ENCODE results near the gene CGRRF1.

Gene CGRRF1

DNA sequence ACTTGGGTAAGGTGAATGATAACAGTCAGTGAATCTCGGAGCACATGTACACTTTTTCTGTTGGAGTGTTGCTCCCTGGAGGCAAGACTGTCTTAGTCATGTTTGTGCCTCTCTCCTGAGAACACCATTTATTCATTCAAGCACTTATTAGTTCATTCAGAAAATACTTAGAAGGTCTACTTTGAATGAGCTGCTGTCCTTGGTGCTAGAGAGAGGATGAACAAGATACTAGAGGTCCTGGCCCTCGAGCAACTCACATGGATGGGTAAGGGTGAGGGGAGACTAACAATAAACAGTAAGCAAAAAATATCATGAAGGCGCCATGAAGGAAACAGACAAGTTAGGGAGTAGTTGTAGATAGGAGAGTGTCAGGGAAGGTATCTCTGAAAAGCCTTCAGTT lies 40.2 kb downstream of the CGRRF1 start:
- no peaks in the 10 kb centered on the region for H3K36me3 ChIP-seq (replicated peaks; ENCODE audit: low read depth, low read length)

GRCh38 chr14:54550514-54550913 lies 40.8 kb downstream of the CGRRF1 start:
- no peaks in the 10 kb centered on the region for H3K79me2 ChIP-seq (ENCODE audit: low read length)
- no peak overlapping the region for H3K4me2 ChIP-seq (ENCODE audit: low read length)
- H2AFZ ChIP-seq (ENCODE audit: low read depth, low read length) = no peak overlapping the region

More for the DNA sequence above, 40.2 kb downstream of the CGRRF1 start:
- Histone ChIP-seq H2AFZ (ENCODE audit: low read depth, low read length) (no peak overlapping the region), H4K20me1 (ENCODE audit: insufficient read depth, low read length) (no peaks in the 10 kb centered on the region), H3K4me2 (ENCODE audit: low read length) (no peak overlapping the region), H3K9ac (ENCODE audit: low read length) (no peak overlapping the region), H3K4me1 (ENCODE audit: low read length) (no peaks in the 10 kb centered on the region; the same call in 1 of the 2 replicates), H3K4me3 (ENCODE audit: low read length) (no peak overlapping the region), H3K27ac (ENCODE audit: low read length) (no peak overlapping the region), H3K9me3 (ENCODE audit: insufficient read depth, low read length) (no peaks in the 10 kb centered on the region), H3K79me2 (ENCODE audit: low read length) (no peaks in the 10 kb centered on the region), H3K27me3 (ENCODE audit: low read depth, low read length) (no peaks in the 10 kb centered on the region)
- TF ChIP-seq EZH2phosphoT487 (IDR thresholded peaks at IDR 0.05; ENCODE audit: low read depth) = no peak
- no peak for TF ChIP-seq CTCF (IDR thresholded peaks at IDR 0.05; ENCODE audit: low read depth, low read length)

GRCh38 chr14:54554401-54554800 lies 44.7 kb downstream of the CGRRF1 start:
- Histone ChIP-seq H3K9me3 (ENCODE audit: insufficient read depth, low read length) (no peaks in the 10 kb centered on the region), H3K9ac (ENCODE audit: low read length) (no peak overlapping the region), H3K4me1 (ENCODE audit: low read length) (no peaks in the 10 kb centered on the region; the same call in 1 of the 2 replicates), H3K4me2 (ENCODE audit: low read length) (no peak overlapping the region), H3K36me3 (replicated peaks; ENCODE audit: low read depth, low read length) (no peaks in the 10 kb centered on the region), H3K27me3 (ENCODE audit: low read depth, low read length) (no peaks in the 10 kb centered on the region), H2AFZ (ENCODE audit: low read depth, low read length) (no peak overlapping the region), H3K4me3 (ENCODE audit: low read length) (no peak overlapping the region), H3K27ac (ENCODE audit: low read length) (no peak overlapping the region), H3K79me2 (ENCODE audit: low read length) (no peaks in the 10 kb centered on the region), H4K20me1 (ENCODE audit: insufficient read depth, low read length) (no peaks in the 10 kb centered on the region)
- TF ChIP-seq EZH2phosphoT487 (IDR thresholded peaks at IDR 0.05; ENCODE audit: low read depth) = no peak

More at GRCh38 chr14:54550514-54550913, 40.8 kb downstream of the CGRRF1 start:
- H3K4me3 ChIP-seq (ENCODE audit: low read length) = no peak overlapping the region
- H4K20me1 ChIP-seq (ENCODE audit: insufficient read depth, low read length) = no peaks in the 10 kb centered on the region
- no peaks in the 10 kb centered on the region for H3K9me3 ChIP-seq (ENCODE audit: insufficient read depth, low read length)
- H3K4me1 ChIP-seq (ENCODE audit: low read length) = no peaks in the 10 kb centered on the region; the same call in 1 of the 2 replicates
- H3K27me3 ChIP-seq (ENCODE audit: low read depth, low read length) = no peaks in the 10 kb centered on the region
- no peak overlapping the region for H3K9ac ChIP-seq (ENCODE audit: low read length)
- no peak overlapping the region for H3K27ac ChIP-seq (ENCODE audit: low read length)
- no peaks in the 10 kb centered on the region for H3K36me3 ChIP-seq (replicated peaks; ENCODE audit: low read depth, low read length)
- TF ChIP-seq CTCF (IDR thresholded peaks at IDR 0.05; ENCODE audit: low read depth, low read length) (no peak), EZH2phosphoT487 (IDR thresholded peaks at IDR 0.05; ENCODE audit: low read depth) (no peak)

DNA sequence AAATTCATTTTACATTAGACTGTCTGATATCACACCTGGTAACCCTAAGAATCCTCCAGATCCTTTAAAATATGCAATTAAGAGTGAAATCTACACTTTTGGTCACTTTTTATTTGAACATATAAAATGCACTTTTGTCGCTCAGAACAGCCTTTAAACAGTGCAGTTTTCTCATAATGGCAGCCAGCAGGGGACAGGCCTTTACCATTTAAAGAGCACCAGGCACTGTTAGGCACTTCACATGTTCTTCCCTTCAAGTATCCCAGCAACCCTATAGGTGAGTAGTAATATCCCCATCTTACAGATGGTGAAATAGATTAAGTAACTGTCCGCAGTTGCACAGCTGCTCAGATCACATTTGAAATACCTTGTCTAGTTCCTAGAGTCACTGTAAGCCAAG lies 45.9 kb downstream of the CGRRF1 start:
- TF ChIP-seq EZH2phosphoT487 (IDR thresholded peaks at IDR 0.05; ENCODE audit: low read depth) (no peak), CTCF (IDR thresholded peaks at IDR 0.05; ENCODE audit: low read depth, low read length) (no peak)
- H3K27ac ChIP-seq (ENCODE audit: low read length) = no peak overlapping the region
- H3K4me2 ChIP-seq (ENCODE audit: low read length) = no peak overlapping the region

More for the DNA sequence above, 45.9 kb downstream of the CGRRF1 start:
- H3K36me3 ChIP-seq (replicated peaks; ENCODE audit: low read depth, low read length) = no peaks in the 10 kb centered on the region
- no peak overlapping the region for H3K9ac ChIP-seq (ENCODE audit: low read length)
- H3K27me3 ChIP-seq (ENCODE audit: low read depth, low read length) = peaks cover 4% of the 10 kb centered on the region
- H3K79me2 ChIP-seq (ENCODE audit: low read length) = no peaks in the 10 kb centered on the region
- H2AFZ ChIP-seq (ENCODE audit: low read depth, low read length) = no peak overlapping the region
- no peaks in the 10 kb centered on the region for H3K9me3 ChIP-seq (ENCODE audit: insufficient read depth, low read length)
- no peak overlapping the region for H3K4me3 ChIP-seq (ENCODE audit: low read length)
- no peaks in the 10 kb centered on the region; the same call in 1 of the 2 replicates for H3K4me1 ChIP-seq (ENCODE audit: low read length)
- H4K20me1 ChIP-seq (ENCODE audit: insufficient read depth, low read length) = no peaks in the 10 kb centered on the region

Measured in OCI-LY3 (cell line).